ENCODE data around the gene ABHD17A. TPM values are rescaled to one million over a fixed set of nuclear protein-coding genes. Genes with fewer than 3 reads are reported as not detected.
A peak's percentile ranks its signal among the peaks of the same experiment; 100 is the strongest.

Gene ABHD17A
- total RNA-seq, 2 donors from 2014 or later = 50.6 to 52.9 TPM

DNA sequence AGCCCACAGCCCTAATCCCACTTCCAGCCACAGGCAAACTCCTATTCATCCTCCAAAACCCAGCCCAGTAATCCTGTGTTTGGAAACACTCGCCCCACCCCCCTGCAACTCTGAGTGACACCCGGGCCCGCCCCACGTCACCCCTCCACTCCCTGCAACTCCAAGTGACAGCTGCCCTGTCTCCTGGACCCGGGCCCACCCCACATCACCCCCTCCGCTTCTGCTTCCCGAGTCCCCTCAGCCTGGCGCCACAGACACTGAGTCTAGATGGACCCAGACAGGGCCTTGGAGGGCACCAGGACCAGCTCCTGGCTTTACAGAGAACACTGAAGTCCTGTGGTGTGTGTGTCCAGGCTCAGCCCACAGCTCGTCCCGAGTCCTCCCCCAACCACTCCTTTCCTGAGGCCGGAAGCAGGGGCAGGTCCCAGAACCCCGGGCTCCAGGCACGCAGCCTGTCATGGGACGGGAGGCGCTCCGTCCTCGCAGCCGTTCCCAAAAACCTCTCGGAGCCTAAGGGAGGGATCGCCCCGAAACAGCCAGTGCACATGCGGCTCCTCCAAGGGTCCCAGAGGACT lies 44.7 kb downstream of the ABHD17A start:
- H3K27ac Mint-ChIP-seq = no peak overlapping the region
- TF ChIP-seq, protein P1, sequence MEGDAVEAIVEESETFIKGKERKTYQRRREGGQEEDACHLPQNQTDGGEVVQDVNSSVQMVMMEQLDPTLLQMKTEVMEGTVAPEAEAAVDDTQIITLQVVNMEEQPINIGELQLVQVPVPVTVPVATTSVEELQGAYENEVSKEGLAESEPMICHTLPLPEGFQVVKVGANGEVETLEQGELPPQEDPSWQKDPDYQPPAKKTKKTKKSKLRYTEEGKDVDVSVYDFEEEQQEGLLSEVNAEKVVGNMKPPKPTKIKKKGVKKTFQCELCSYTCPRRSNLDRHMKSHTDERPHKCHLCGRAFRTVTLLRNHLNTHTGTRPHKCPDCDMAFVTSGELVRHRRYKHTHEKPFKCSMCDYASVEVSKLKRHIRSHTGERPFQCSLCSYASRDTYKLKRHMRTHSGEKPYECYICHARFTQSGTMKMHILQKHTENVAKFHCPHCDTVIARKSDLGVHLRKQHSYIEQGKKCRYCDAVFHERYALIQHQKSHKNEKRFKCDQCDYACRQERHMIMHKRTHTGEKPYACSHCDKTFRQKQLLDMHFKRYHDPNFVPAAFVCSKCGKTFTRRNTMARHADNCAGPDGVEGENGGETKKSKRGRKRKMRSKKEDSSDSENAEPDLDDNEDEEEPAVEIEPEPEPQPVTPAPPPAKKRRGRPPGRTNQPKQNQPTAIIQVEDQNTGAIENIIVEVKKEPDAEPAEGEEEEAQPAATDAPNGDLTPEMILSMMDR (conservative IDR thresholded peaks at IDR 0.05) = no peak
- no peak overlapping the region for H3K9ac ChIP-seq (ENCODE audit: extremely low read depth, low read length, poor library complexity, severe bottlenecking)

GRCh38 chr19:1839658-1840540 lies 45.4 kb downstream of the ABHD17A start:
- Mint-ChIP-seq H3K4me3 (no peak overlapping the region), H3K9me3 (no peaks in the 10 kb centered on the region), H3K27me3 (ENCODE audit: insufficient read depth) (no peaks in the 10 kb centered on the region), H3K36me3 (ENCODE audit: low read depth) (peaks cover 1% of the 10 kb centered on the region), H3K4me1 (no peaks in the 10 kb centered on the region), H3K27ac (no peak overlapping the region)
- no peak overlapping the region for H3K4me3 ChIP-seq (ENCODE audit: low read length)
- H3K4me1 ChIP-seq (ENCODE audit: control insufficient read depth, insufficient read depth, low read length) = peaks cover 3% of the 10 kb centered on the region
- 93 to 97% methylated on average over 18 to 25 of the region's 25 CpGs for WGBS, 2 experiments (ENCODE audit: insufficient coverage in 1 of 2, insufficient read length in 1 of 2)
- no peak overlapping the region for H3K27ac ChIP-seq (ENCODE audit: low read depth, low read length)
- TF ChIP-seq, protein P1 (conservative IDR thresholded peaks at IDR 0.05) = no peak
- H3K9me3 ChIP-seq (ENCODE audit: control insufficient read depth, low read length) = no peaks in the 10 kb centered on the region
- peaks cover 8% of the 10 kb centered on the region for H3K36me3 ChIP-seq (ENCODE audit: control insufficient read depth, insufficient read depth, low read length)
- H3K9ac ChIP-seq (ENCODE audit: extremely low read depth, low read length, poor library complexity, severe bottlenecking) = no peak overlapping the region
- no peak for DNase-seq
- no peaks in the 10 kb centered on the region for H3K27me3 ChIP-seq (ENCODE audit: control insufficient read depth, insufficient read depth, low read length, poor library complexity, severe bottlenecking)

More for the DNA sequence above, 44.7 kb downstream of the ABHD17A start:
- Mint-ChIP-seq H3K9me3 (no peaks in the 10 kb centered on the region), H3K27me3 (ENCODE audit: insufficient read depth) (no peaks in the 10 kb centered on the region), H3K36me3 (ENCODE audit: low read depth) (peaks cover 1% of the 10 kb centered on the region), H3K4me3 (no peak overlapping the region), H3K4me1 (no peaks in the 10 kb centered on the region)
- no peak overlapping the region for H3K4me3 ChIP-seq (ENCODE audit: low read length)
- no peaks in the 10 kb centered on the region for H3K27me3 ChIP-seq (ENCODE audit: control insufficient read depth, insufficient read depth, low read length, poor library complexity, severe bottlenecking)
- H3K4me1 ChIP-seq (ENCODE audit: control insufficient read depth, insufficient read depth, low read length) = peaks cover 3% of the 10 kb centered on the region
- no peak overlapping the region for H3K27ac ChIP-seq (ENCODE audit: low read depth, low read length)
- H3K36me3 ChIP-seq (ENCODE audit: control insufficient read depth, insufficient read depth, low read length) = peaks cover 8% of the 10 kb centered on the region
- WGBS, 2 experiments (ENCODE audit: insufficient coverage in 1 of 2, insufficient read length in 1 of 2) = 90 to 91% methylated on average over 17 to 22 of the region's 22 CpGs
- H3K9me3 ChIP-seq (ENCODE audit: control insufficient read depth, low read length) = no peaks in the 10 kb centered on the region
- no peak for DNase-seq

GRCh38 chr19:1837625-1838105 lies 47.6 kb downstream of the ABHD17A start:
- Histone ChIP-seq H3K4me1 (ENCODE audit: control insufficient read depth, insufficient read depth, low read length) (peaks cover 3% of the 10 kb centered on the region), H3K9me3 (ENCODE audit: control insufficient read depth, low read length) (no peaks in the 10 kb centered on the region), H3K4me3 (ENCODE audit: low read length) (no peak overlapping the region), H3K36me3 (ENCODE audit: control insufficient read depth, insufficient read depth, low read length) (peaks cover 8% of the 10 kb centered on the region), H3K9ac (ENCODE audit: extremely low read depth, low read length, poor library complexity, severe bottlenecking) (no peak overlapping the region), H3K27ac (ENCODE audit: low read depth, low read length) (no peak overlapping the region), H3K27me3 (ENCODE audit: control insufficient read depth, insufficient read depth, low read length, poor library complexity, severe bottlenecking) (no peaks in the 10 kb centered on the region)
- H3K36me3 Mint-ChIP-seq (ENCODE audit: low read depth) = peaks cover 2% of the 10 kb centered on the region
- H3K9me3 Mint-ChIP-seq = no peaks in the 10 kb centered on the region
- no peaks in the 10 kb centered on the region for H3K27me3 Mint-ChIP-seq (ENCODE audit: insufficient read depth)
- 44 to 50% methylated on average over 13 to 23 of the region's 23 CpGs for WGBS, 2 experiments (ENCODE audit: insufficient coverage in 1 of 2, insufficient read length in 1 of 2)
- H3K4me1 Mint-ChIP-seq = no peaks in the 10 kb centered on the region
- DNase-seq = peak; percentile 93
- TF ChIP-seq, protein P1 (conservative IDR thresholded peaks at IDR 0.05) = peak; percentile 97
- H3K4me3 Mint-ChIP-seq = no peak overlapping the region
- H3K27ac Mint-ChIP-seq = peak overlapping the region; percentile 66

Data from endodermal cell (in vitro differentiated cells).